HG02798 (cell line): ENCODE measurements around the gene GOLGA8B.
"Not testable (repeated sequence)": the region's sequence is repeated elsewhere in the genome, so short reads cannot be mapped to it uniquely, and the experiment has no call there.

Source experiments
- ATAC-seq: cut with Tn5 transposase; IDR thresholded peaks from one replicate; pipeline ENCODE4 v1.9.1; 2021; ENCODE audit warnings: mild to moderate bottlenecking; ENCODE audit not compliant: unreplicated experiment, poor library complexity

Gene GOLGA8B

GRCh38 chr15:34583399-34584329 lies at the start of gene GOLGA8B:
Gene GOLGA8B (minus strand): TSS chr15:34583651. CDS start chr15:34535912, 47,739 bp downstream.
- ATAC-seq = peak; percentile 79

- not testable (repeated sequence) for ATAC-seq
Measured at GRCh38 chr15:34633165-34633564, 49.7 kb upstream of the GOLGA8B start.

GRCh38 chr15:34628577-34629152 lies 45.2 kb upstream of the GOLGA8B start:
- ATAC-seq = no peak

DNA sequence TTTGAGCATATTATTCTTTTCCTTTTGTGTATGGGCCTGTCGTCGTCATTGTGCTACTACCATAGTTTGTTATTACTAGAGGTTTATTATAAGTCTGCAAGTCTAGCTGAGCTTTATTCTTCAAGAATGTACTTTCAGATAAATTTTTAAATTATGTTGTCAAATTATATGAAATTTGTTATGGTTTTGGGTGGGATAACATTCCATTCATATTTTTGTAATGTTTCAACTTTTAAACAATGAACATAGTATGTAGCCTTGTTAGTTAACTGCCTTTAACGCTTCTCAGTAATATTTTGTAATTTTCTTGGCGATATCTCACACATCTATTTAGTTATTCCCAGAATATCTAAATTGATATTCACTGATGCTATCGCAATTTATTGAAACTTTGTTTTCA lies 41.6 kb upstream of the GOLGA8B start:
- ATAC-seq = no peak

GRCh38 chr15:34621675-34622074 lies 38.2 kb upstream of the GOLGA8B start:
- no peak for ATAC-seq

DNA sequence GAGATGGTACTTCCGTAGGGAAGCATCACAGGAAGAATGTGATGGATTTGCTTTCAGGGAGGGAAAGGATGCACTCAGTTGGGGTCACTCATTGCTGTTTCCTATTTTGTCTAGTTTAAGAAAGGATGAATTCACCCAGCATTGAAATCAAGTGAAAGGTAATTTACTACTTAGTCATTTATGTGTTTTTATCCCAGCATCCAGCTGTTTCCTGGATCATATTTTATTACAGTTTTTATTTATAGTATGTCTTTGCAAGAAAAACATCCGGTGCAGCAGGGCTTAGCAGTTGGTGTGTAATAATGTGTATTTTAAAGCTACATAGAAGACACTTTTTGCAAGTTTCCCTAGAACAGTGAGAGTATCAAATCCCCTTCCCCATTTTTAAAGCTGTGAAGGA lies 37.4 kb upstream of the GOLGA8B start:
- ATAC-seq = no peak

- no peak for ATAC-seq
Measured at GRCh38 chr15:34620142-34620541, 36.7 kb upstream of the GOLGA8B start.

DNA sequence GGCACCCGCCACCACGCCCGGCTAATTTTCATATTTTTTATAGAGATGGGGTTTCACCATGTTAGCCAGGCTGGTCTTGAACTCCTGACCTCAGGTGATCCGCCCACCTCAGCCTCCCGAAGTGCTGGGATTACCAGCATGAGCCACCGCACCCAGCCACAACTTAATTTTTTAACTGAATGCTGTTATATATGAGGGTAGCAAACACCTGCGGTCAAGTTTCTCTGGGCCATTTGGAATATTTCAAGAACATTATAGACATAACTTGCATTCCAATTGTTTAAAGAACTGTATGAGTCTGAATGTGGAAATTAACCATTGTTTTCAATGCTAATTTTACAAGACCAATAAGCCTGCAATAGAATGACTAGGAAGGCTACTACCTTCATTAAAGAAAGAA lies 35.7 kb upstream of the GOLGA8B start:
- ATAC-seq = no peak

DNA sequence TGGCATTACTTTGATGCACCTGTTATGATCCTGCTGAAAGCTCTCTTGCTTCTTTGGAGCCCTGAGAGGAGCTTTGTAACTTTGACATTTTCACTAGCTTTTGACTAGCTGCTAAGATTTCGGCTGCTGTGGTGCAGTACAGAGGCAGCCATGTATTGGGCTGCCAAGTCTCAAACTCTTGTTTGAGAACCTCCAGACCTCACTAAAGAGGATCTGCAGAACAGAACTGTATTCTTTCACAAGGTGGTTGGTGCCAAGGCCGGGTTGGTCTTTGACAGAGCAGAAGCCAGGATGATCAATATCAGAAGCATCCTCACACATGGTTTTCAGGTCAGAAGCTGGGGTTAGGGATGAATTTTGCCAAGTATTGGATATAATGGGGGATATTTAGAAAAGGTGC lies 34.6 kb upstream of the GOLGA8B start:
- no peak for ATAC-seq

DNA sequence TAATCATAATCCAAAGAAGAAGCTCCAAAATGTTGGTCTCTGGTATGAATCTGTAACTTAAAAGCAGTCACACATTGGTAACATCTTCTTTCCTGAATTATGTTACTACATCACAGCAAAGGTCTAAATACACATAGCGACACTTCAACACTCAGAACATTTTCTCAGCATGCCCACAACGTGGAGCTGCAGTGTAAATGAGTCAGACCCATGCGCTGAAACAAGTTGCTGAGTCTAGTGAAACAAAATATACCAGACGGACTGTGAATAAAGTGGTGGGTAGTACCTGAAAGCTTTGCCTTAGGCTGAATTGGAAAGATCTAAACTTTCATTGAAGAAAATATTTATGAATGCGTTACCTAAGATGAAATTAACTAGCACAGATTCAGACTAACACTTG lies 33.2 kb upstream of the GOLGA8B start:
- no peak for ATAC-seq

- no peak for ATAC-seq
Measured at GRCh38 chr15:34613997-34614396, 30.5 kb upstream of the GOLGA8B start.

- ATAC-seq = no peak
Measured at GRCh38 chr15:34613301-34613700, 29.9 kb upstream of the GOLGA8B start.

DNA sequence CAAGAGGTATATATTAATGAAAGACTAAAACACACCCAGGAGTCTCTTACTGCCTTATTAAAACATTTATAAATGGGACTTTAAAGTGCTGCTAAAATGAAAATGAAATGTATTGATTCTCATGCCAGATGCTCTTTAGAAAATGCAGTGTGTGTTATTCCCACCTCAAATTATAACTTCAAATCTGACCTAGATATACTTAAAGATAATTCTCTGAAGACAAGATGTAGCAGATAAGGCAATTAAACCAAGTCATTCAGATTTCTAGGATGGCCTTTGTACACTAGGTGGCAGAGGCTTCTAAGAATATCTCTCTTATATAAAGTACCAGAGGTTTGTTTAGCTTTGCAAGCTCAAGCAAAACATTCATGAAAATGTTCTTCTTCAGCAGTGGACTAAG lies 26.9 kb upstream of the GOLGA8B start:
- ATAC-seq = no peak

- peak; percentile 53 for ATAC-seq
Measured at GRCh38 chr15:34609102-34610057, 25.9 kb upstream of the GOLGA8B start.

GRCh38 chr15:34608517-34608916 lies 25.1 kb upstream of the GOLGA8B start:
- no peak for ATAC-seq

GRCh38 chr15:34607832-34608231 lies 24.4 kb upstream of the GOLGA8B start:
- ATAC-seq = no peak

DNA sequence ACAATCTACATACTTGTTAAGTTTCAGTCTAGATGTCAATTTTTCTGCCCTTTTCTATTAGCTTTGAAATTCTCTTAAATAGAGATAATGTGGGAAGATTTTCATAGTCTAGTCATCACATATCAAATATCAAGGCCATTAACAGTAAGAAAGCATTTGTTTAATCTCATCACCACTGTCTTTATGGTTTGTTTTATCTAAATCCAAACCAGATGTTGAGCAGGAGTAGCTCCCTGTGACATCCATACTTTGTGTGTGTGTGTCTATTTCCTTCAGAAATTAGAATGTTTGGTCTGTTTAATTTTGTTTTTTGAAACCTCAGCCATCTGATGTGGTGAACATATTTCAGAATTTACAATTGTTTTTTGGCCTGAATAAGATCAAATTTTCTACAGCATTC lies 23.1 kb upstream of the GOLGA8B start:
- ATAC-seq = no peak

DNA sequence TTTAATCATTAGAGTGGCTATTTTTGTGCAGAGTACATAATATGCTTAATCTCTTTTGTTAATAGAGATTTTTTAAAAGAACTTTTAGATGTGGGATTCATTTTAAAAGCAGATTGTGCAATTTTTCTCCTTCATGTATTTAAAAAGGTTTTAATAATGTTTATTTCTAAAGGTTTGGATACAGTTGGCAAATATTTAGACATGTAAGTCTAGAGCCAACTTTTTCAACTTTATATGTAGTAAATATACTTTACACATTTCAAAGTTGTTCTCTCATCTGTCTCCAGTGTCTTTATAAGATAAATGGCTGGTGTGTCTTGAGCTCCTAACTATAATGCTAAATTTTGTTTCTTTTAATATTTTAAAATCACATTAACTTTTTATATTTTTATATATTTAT lies 22.7 kb upstream of the GOLGA8B start:
- no peak for ATAC-seq

- ATAC-seq = no peak
Measured at GRCh38 chr15:34603095-34603494, 19.6 kb upstream of the GOLGA8B start.

DNA sequence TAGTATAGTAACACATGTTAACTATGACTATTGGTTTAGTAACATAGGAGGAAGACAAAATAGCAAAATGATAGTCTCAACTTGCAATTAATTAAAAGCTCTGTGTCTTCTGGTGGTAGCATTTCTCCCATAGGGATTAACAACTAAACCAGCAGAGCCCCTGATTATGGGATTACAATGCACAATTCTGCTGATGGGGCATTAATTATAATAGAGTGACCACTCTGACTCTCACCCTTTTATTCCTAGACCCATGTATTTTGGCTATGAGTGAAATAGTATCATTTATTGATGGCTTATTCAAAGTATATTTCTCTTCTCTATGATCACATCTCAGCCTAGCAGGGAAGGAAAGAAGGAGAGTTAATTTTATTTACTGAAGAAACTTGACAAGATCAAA lies 17.5 kb upstream of the GOLGA8B start:
- ATAC-seq = no peak
